Non-pigmented ciliary epithelial cell (primary cell): ENCODE data around the gene TOR3A.
"Not testable (repeated sequence)": the region's sequence is repeated elsewhere in the genome, so short reads cannot be mapped to it uniquely, and the experiment has no call there.

ENCODE experiments used
- DNase-seq: peaks from one replicate; pipeline ENCODE4 v3.0.0-alpha.2; 2010; ENCODE audit warnings: low read depth

The TOR3A gene

DNA sequence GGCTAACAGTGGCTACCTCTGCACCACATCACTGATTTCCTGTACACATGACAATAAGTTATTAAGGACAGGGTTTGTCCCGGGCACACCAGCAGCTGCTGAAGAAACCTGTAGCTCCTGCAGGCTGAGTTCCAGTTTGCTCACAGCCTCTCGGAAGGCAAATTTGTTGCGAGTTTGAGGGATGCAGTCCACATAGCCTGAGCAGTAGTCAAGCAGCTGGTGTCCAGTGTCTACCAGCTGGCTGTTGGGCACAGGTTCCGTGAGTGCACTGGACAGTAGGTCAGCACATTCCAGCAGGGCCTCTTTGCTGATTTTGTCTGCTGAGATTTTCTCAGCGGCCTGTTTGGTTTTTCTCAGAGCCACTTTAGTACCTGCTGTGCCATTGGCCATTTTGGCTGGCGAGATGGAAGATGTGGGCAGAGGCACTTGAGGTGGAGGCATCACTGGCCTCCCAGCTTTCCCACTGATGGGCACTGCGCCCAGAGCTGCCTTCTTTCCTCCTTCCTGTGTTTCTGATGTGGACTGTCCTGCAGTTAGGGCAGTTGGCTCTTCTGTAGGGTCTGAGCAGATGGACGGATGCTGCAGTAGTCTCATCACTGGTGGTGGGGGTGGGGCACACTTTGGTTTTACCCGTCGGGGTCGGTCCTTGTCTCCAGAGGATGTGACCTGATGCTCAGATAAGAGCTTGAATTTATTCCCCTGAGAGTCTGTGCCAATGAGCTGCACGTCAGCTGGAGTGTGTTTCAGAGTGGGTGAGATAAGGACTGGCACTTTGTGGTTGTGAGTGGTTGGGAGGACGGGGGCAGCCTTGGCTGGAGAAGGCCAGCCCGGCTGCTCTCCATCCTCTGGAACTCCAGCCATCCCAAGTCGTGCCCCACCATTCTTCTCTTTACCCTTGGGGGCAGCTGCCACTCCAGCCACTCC, 26.1 kb downstream of the TOR3A start:
- DNase-seq = no peak

DNA sequence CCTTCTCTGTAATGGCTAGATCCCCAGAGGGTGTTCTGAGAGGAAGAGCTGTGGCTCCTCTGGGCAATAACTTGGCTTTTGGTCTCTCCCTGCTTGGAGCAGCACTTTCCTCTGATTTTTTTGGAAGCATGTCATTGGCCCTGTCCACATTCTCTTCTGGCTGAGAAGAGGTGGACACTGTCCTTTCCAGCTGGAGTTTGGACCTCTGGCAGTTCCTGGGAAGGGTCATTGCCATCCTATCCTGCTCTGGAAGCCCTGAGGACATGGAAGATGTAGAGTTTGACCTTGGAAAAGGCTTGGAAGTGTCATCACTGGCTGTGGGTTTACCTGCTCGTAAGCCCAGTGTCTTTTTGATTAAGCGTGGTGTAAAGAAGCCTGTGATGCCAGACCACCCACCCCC, 26.8 kb downstream of the TOR3A start:
- DNase-seq = no peak

DNA sequence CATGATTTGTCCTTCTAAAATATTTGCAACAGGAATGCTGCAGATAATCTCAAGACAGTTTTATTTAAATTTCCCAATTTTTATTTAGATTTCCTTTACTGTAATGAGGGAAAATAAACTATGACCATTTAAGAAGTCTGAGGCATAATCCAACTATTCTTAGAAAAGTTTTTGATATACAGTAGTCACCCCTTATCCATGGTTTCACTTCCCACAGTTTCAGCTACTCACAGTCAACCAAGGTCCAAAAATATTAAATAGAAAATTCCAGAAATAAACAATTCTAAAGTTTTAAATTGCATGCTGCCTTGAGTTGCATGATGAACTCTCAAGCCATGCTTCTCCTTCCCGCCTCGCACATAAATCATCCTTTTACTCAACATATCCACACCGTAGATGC, 33.3 kb downstream of the TOR3A start:
- no peak for DNase-seq

DNA sequence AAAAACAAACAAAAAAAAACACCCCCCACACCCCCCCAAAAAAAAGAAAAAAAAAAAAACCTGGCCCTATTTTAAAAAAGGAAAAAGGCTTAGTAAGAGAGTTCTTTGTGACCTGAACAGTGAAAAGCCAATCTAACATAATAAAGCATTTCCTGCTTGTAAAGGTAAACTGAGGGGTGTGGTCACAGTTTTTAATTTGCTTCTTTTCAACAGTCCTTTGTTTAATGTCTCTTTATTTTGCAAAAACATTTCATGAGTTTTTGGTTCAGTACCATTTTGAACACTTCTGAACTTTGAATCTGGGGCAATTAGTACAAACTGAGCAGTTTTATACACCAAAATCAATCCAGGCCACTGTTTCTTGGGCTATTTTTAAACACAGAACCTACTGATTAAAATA, 37.6 kb downstream of the TOR3A start:
- DNase-seq = no peak

DNA sequence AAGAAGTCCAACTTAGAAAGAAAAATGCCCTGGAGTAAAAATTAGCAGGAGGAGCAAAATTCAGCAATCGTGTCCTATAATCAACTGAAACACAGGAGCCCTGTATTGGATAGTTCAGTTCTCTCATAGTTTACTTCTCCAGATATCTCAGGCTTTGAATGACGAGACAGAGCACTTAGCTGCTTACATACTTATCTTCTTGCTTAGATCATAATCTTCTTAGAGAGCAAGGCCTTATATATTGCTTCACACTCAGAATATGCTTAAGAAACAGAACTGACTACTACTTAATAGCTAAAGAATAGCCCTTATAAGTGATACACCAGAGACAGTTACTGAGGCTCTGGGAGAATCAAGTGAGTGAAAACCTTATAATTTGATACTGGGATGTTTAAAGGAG, 38.9 kb downstream of the TOR3A start:
- DNase-seq = no peak

DNA sequence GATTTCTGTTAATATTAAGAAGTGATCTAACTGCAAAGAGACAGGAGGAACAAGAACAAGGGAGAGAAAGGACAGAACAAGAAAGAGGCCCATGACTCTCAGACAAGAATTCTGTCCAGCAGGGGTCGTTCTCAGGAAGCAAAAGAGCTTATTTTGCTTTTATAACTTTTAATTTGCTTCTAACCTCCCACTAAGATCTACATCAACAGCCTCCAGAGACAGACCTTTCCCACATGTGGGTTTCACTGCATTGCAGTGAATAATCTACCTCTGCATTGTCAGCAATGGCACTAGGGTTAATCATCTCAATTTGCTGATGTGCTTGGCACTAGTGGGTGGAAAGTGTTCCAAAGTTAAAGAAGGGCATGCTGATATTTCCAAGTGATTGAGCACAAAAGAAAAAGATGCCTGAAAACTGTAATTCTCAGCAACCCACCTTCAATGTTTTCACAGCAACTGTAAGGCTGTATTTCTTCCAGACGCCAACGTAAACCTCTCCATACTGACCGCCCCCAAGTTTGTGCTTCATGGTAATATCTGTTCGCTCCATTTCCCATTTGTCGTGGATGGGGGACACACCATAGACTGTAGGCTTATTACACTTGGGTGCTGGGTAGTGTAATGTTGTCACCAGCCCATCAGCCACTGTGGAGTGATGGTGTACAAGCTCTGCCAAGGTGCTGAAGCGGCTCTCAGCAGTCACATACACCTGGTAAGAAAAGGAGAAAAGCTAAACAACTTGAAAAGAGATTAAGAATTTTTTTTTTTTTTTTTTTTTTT, 39.5 kb downstream of the TOR3A start:
- no peak for DNase-seq

DNA sequence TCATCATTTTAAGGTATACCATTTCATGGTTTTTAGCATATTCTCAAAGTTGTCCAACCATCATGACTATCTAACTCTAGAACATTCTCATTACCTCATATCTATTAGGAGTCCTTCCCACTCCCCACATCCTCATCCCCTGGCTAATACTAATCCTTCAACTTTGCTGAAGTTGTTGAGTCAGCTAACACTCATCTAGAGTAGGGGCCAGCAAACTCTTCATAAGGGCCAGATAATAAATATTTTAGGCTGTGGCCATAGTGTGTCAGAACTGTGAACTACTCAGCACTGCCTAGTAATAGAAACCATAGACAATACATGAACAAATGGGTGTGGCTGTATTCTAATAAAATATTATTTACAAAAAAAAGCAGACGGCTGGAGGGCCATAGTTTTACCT, 43.0 kb downstream of the TOR3A start:
- no peak for DNase-seq

DNA sequence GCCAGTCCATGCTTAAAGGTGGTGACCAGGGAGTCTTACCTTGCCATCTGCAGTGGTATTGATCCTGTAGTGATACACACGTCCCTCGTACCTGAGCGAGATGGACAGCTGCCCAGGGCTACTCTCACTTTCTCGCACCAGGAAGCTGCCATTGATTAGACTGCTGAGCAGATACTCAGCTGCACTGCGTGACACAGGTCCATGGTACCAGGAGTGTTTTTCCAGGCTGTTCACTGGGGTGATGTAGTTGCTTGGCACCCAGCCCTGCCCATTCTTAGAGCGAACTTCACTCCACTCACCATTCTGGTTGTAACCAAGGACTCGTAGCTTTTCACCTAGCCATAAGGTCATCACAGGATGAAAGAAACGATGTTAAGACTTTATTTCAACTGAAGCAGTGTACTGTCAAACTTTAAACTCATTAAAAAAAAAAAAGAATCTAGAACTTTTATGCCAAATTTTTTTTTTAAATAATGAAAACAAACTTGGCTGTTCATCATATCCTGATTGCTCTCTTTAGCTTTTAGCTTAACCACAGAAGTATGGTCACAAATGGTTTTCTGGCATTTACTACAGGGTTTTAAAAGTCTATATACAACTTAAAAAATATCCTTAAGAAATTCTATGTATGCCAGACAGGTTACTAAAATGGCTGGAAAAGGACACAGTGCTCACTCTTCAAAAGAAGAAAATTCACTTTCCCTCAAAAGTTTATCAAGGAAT, 44.6 kb downstream of the TOR3A start:
- DNase-seq = no peak

DNA sequence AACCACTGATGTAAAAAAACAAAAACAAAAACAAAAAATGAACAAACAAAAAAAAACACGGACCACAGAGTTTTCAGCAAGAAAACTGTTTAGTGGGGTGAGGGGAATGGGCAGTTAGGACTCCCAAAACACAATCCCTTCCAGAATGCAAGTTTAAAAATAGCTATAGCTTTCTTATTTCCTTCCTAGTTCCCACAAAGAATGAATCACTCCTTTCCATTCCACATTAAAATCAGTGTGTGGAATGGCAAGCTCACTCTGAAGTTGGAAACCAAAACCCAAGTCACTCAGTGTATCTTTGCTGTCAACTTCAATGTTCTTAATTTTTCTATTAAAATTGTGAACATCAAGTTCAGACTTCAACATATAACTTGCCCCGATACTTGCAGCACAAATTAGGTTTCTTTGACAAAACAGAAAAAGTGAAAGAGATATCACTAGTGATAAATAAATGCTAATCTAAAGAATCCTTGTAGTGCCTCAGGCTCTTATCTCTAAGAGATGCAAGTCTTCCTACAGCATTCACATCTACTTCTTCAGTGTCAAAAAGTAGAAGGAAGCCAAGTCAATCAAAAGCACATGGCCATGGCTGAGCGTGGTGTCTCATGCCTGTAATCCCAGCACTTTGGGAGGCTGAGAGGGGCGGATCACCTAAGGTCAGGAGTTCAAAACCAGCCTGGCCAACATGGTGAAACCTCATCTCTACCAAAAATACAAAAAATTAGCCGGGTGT, 45.5 kb downstream of the TOR3A start:
- no peak for DNase-seq

DNA sequence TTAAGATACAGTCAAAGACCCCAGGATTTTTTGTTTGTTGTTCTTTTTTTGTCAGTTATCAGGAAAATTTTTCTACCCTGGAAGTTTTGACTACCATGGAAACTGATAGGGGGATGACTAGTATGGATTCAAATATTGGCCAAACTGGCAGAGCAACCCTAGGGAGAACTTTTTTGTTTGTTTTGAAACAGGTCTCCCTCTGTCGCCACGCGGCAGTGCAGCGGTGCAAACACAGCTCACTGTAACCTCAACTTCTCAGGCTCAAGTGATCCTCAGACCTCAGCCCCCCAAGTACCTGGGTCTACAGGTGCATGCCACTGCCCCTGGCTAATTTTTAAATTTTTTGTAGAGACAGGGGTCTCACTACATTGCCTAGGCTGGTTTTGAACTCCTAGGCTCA, 46.6 kb downstream of the TOR3A start:
- no peak for DNase-seq

DNA sequence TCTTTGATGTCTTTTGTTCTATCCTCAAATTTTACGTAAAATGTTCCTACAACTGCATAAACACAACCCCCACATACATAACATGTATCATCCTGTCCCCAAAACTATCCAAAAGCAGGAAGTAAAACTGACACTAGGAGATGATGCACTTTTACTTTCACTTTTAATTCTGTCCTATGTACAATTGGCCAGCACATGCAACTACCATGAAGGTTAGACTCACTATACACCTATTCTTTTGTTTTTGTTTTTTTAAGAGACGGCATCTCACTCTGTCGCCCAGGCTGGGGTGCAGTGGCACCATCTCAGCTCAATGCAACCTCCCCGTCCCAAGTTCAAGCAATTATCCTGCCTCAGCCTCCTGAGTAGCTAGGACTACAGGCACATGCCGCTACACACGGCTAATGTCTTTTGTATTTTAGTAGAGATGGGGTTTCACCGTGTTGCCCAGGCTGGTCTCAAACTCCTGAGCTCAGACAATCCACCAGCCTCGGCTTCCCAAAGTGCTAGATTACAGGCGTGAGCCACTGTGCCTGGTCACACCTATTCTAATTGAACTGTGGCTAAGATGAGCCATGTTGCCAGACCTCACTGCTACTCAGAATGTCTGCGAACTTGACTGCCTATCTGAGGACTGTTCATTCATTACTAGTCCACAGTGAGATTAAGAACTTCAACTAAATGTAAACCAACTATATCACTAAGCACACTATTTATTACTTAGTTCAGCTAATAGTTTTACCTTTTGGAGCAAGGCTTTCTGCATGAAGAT, 48.0 kb downstream of the TOR3A start:
- DNase-seq = no peak

DNA sequence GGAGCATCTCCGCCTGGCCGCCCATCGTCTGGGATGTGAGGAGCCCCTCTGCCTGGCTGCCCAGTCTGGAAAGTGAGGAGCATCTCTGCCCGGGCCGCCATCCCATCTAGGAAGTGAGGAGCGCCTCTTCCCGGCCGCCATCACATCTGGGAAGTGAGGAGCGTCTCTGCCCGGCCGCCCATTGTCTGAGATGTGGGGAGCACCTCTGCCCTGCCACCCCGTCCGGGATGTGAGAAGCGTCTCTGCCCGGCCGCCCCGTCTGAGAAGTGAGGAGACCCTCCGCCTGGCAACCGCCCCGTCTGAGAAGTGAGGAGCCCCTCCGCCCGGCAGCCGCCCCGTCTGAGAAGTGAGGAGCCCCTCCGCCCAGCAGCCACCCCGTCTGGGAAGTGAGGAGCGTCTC, 53.3 kb downstream of the TOR3A start:
- DNase-seq = not testable (repeated sequence)

DNA sequence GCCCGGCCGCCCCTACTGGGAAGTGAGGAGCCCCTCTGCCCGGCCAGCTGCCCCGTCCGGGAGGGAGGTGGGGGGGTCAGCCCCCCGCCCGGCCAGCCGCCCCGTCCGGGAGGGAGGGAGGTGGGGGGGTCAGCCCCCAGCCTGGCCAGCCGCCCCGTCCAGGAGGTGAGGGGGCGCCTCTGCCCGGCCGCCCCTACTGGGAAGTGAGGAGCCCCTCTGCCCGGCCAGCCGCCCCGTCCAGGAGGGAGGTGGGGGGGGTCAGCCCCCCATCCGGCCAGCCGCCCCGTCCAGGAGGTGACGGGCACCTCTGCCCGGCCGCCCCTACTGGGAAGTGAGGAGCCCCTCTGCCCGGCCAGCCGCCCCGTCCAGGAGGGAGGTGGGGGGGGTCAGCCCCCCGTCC, 53.8 kb downstream of the TOR3A start:
- DNase-seq = not testable (repeated sequence)

DNA sequence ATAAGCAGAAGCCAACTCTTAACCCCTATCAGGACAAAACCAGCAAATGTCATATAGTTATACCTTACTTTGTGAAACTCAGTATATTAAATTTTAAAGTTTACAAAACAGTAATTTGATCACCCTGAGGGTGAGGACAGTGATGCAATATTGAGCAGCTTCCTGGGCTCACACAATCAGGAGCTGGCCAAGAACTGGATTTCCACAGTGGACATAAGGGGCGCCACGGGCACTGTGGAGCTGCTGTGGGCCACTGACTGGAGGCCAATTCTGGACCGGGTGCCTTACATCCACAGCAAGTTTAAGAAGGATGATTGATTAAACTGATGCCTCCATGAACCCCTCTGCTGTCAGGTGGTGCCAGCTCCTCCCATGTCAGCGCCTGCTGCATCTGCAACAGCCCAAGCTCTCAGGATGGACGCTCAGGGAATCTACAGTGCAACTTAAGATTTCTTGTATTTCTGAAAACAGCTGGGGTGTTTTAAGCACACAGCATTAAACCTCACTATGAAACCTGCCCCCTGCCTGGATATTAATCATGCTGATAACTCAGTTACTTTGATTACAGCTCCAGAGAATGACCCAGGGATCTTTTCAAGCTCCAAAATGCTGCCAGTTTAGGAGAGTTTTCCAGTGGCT, 55.9 kb downstream of the TOR3A start:
- DNase-seq = no peak

DNA sequence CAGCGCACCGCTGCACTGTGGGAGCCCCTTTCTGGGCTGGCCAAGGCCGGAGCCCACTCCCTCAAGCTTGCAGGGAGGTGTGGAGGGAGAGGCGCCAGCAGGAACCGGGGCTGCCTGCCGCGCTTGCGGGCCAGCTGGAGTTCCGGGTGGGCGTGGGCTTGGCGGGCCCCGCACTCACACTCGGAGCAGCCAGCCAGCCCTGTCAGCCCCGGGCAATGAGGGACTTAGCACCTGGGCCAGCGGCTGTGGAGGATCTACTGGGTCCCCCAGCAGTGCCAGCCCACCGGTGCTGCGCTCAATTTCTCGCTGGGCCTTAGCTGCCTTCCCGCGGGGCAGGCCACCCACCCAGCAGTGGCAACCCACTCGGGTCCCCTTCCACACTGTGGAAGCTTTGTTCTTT, 56.9 kb downstream of the TOR3A start:
- not testable (repeated sequence) for DNase-seq

DNA sequence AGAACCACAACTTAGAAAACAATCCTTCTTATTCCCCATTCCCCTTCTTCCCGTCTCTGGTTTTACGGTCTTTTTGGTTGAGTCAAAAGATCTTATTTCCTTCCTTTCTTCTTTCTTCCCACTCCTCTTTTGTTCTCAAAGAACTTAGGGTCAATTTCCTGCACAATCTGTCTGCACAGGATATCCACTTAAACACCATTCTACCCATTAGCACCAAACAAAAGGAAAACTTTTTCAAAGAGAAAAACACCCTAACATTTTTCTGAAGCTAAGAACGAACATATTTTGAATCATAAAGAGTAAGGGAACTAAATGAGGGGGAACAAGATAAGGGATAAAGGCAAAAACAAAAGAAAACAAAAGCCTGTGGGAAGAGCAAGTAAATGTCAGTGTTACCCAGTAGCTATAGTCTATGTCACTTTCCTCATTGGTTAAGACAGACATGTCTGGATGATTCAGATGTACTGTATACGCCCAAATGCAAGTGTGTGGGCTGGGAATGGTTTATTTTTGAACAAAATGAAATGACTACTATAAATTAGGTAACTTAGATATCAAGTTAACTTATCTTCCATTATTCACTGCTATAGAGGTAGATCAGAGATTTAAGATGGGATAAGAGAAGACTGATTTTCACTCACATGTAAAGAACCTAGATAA, 59.9 kb downstream of the TOR3A start:
- no peak for DNase-seq

DNA sequence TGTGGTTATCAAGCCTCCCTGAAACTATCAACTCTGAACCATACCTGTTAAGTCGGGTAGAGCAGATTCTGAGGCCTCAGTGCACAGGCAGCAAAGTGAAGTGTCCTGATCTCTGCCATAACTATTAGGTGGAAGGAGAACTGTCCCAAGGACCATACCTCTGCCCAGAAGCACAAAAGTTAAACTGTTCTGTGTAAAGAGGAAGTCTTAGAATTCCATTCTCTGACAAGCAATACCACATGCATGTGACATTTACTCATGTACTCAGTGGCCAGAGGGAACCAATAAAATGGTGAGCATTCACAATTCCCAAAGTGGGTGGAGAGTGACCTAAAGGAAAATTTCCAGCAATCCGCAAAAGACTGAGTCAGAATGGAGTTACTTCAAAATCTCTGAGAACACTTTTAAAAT, 61.0 kb downstream of the TOR3A start:
- DNase-seq = peak; percentile 98

DNA sequence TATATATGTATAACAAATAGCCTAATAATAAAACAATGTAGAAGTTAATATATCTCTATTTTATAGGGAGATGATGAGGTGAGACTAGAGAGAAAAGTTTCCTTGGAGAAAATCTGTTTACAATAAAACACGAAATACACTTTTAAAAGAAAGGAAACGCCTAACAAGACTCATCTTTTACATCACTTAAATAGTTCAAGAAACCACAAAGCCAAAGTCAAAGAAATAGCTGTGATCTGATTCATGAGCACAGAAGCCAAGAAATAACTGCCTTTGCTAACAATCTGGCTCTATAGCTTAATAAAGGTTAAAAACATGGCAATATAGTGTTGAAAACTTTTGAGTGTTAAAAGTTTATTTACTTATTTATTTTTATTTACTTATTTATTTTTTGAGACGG, 61.5 kb downstream of the TOR3A start:
- DNase-seq = peak; percentile 85

DNA sequence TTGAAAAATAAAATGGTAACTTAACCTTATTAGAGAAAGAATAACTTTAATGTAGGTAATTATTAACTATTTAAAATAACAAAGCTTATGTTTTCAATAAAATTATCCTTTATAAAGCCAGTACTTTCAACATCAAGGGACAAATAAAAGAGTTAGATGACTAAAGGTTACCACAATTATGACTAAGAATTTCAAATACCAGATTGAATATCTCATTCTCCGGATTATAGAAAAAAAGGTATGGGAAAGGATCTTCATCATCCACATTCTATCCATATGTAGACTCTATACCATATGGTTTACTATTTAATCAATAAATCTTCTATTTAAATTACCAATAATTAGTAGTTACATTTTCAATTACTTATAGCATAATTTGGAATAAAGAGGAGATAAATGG, 62.8 kb downstream of the TOR3A start:
- DNase-seq = no peak

DNA sequence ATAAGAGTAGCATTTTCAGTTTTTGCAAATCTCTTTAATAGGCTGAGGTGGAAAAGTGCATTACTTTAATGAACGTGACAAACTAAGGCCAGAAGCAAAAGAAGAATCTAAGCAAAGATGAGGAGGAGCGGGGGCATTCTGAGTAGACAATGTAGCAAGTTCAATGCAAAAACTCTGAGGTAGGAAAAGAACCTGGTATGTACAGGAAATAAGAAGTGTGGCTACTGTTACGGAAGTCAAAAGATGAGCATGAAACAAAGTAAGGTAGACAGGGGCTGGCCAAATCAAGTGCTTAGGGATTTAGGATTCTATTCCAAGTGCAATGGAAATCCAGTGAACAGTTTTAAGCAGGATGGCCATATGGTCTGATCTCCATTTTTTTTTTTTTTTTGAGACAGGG, 63.7 kb downstream of the TOR3A start:
- no peak for DNase-seq
